Adipocyte (in vitro differentiated cells): Measurements from ENCODE around the gene IRF9.

Experiments used
- DNase-seq: peaks from one replicate; pipeline ENCODE4 v3.0.0-alpha.2; 2015; ENCODE audit warnings: low read depth
- H3K27me3 ChIP-seq: replicated peaks from 2 replicates; pipeline ENCODE4 v1.7.0; 2013; ENCODE audit warnings: mild to moderate bottlenecking, low read length, moderate library complexity; ENCODE audit not compliant: control insufficient read depth, insufficient read depth
- H3K36me3 ChIP-seq: 2 replicates; pipeline ENCODE4 v1.7.0; 2013; ENCODE audit warnings: low read length, mild to moderate bottlenecking, moderate library complexity; ENCODE audit not compliant: control insufficient read depth, insufficient read depth, severe bottlenecking
- H3K4me1 ChIP-seq: 2 replicates; pipeline ENCODE4 v1.7.0; 2013; ENCODE audit warnings: mild to moderate bottlenecking, low read length, moderate library complexity; ENCODE audit not compliant: control insufficient read depth, insufficient read depth
- H3K4me3 ChIP-seq: 2 replicates; pipeline ENCODE4 v1.7.0; 2013; ENCODE audit warnings: mild to moderate bottlenecking, low read length, moderate library complexity
- H3K9ac ChIP-seq: 2 replicates; pipeline ENCODE4 v1.7.0; 2013; ENCODE audit warnings: mild to moderate bottlenecking, low read length, moderate library complexity
- H3K9me3 ChIP-seq: 2 replicates; pipeline ENCODE4 v1.7.0; 2013; ENCODE audit warnings: mild to moderate bottlenecking, low read length, moderate library complexity; ENCODE audit not compliant: control insufficient read depth

IRF9 gene

GRCh38 chr14:24184104-24184970, 23.3 kb downstream of the IRF9 start:
- Histone ChIP-seq H3K27me3 (no peaks in the 10 kb centered on the region), H3K9ac (no peak overlapping the region), H3K9me3 (no peaks in the 10 kb centered on the region), H3K4me3 (no peak overlapping the region), H3K4me1 (peaks cover 32% of the 10 kb centered on the region), H3K36me3 (peaks cover 76% of the 10 kb centered on the region)
- DNase-seq: no peak

- H3K9me3 ChIP-seq: no peaks in the 10 kb centered on the region
- H3K9ac ChIP-seq: no peak overlapping the region
- no peak for DNase-seq
- H3K4me1 ChIP-seq: peaks cover 27% of the 10 kb centered on the region
- H3K4me3 ChIP-seq: no peak overlapping the region
- peaks cover 71% of the 10 kb centered on the region for H3K36me3 ChIP-seq
- no peaks in the 10 kb centered on the region for H3K27me3 ChIP-seq
Measured at GRCh38 chr14:24185026-24185425, 24.0 kb downstream of the IRF9 start.

DNA sequence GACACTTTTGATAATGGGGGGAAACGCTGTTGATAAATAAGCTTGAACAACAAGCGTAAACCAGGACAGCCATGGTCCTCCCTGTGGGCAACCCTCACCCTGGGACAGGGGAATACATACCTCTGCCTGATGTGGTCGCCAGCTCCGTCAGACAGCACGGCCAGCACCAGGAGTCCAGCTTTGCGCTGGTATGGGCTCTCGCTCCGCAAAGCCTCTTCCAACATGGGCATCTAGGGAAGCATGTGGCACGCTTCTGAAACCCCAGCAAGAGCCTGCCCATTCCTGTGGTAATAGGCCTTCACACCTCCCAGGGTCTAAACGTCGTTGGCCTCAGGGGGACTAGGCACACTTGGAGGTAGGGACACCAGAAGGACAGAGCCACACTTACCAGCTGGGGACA, 24.7 kb downstream of the IRF9 start:
- Histone ChIP-seq H3K9me3 (no peaks in the 10 kb centered on the region), H3K9ac (no peak overlapping the region), H3K4me1 (peaks cover 20% of the 10 kb centered on the region), H3K4me3 (no peak overlapping the region), H3K27me3 (no peaks in the 10 kb centered on the region), H3K36me3 (peaks cover 66% of the 10 kb centered on the region)
- no peak for DNase-seq

DNA sequence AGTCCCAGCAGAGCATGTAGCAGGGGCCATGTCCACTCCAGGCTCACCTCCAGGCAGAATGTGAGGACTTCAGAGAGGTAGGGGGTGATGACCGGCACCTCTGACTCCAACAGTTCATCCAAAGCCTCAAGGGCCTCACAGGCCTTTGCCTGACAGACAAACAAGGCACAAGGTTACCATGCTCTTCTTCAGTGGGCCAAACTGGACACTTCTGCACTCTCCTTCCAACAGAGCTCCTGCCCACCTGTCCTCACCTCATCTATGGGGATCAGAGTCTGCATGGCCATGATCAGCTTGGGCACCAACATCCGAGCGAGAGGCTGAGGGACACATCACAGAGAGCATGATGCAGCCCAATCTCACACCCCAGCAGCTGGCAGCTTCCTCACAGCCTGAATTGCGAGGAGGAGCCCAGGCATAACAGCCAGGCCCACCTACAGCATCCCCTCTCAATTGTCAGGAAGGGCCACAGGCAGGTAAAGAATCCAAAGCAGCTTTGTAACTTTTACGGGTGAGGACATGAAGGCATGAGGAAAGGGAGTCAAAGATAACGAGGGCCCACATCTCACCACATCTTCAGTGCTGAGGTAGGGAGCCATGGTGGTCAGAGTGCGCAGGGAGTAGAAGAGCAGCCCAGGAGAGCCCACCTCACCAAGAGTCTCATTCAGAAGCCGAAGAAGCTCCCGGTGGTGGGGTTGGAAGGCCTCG, 25.9 kb downstream of the IRF9 start:
- Histone ChIP-seq H3K27me3 (no peaks in the 10 kb centered on the region), H3K4me3 (peak overlapping the region; percentile 91), H3K9ac (peak overlapping the region; percentile 92), H3K4me1 (peaks cover 20% of the 10 kb centered on the region), H3K9me3 (no peaks in the 10 kb centered on the region), H3K36me3 (peaks cover 57% of the 10 kb centered on the region)
- DNase-seq: no peak

DNA sequence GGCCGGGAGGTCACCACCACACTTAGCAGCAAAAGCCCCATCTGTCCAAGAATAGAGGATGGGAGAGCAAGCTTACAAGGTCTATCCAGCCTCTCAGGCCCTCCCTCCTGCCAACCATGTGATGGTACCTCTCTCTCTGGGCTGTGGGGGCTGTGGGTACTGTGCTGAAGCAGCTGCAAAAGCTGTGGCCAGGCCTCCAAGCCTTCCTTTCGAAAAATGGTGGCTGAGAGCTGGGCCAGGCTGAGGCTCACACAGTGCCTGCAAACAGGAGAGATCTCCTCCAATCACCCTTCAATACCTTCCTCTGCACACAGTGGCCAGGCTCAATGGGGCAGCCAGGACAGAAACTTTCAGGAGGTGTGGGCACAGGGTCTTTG, 26.5 kb downstream of the IRF9 start:
- Histone ChIP-seq H3K4me3 (peak overlapping the region; percentile 91), H3K9me3 (no peaks in the 10 kb centered on the region), H3K4me1 (peaks cover 20% of the 10 kb centered on the region), H3K27me3 (no peaks in the 10 kb centered on the region), H3K9ac (peak overlapping the region; percentile 92), H3K36me3 (peaks cover 57% of the 10 kb centered on the region)
- no peak for DNase-seq

- peak within 1 kb of the TSS; percentile 91 for H3K4me3 ChIP-seq
- H3K36me3 ChIP-seq: peaks cover 53% of the 10 kb centered on the region
- peak; percentile 99 for DNase-seq
- no peaks in the 10 kb centered on the region for H3K27me3 ChIP-seq
- peak within 1 kb of the TSS; percentile 92 for H3K9ac ChIP-seq
- peaks cover 20% of the 10 kb centered on the region for H3K4me1 ChIP-seq
- no peaks in the 10 kb centered on the region for H3K9me3 ChIP-seq
Measured at GRCh38 chr14:24188251-24189058, 27.4 kb downstream of the IRF9 start, which contains the start of gene IPO4. Gene IPO4 (minus strand): TSS chr14:24188816. CDS start chr14:24188787, 29 bp downstream.

GRCh38 chr14:24189059-24189375, 28.0 kb downstream of the IRF9 start:
- Histone ChIP-seq H3K9ac (peak overlapping the region; percentile 92), H3K27me3 (no peaks in the 10 kb centered on the region), H3K4me3 (peak overlapping the region; percentile 91), H3K9me3 (no peaks in the 10 kb centered on the region), H3K36me3 (peaks cover 49% of the 10 kb centered on the region), H3K4me1 (peaks cover 22% of the 10 kb centered on the region)
- DNase-seq: no peak

GRCh38 chr14:24189460-24189859, 28.4 kb downstream of the IRF9 start:
- Histone ChIP-seq H3K27me3 (no peaks in the 10 kb centered on the region), H3K9me3 (no peaks in the 10 kb centered on the region), H3K4me1 (peaks cover 26% of the 10 kb centered on the region), H3K4me3 (no peak overlapping the region), H3K36me3 (peaks cover 44% of the 10 kb centered on the region), H3K9ac (peak overlapping the region; percentile 92)
- DNase-seq: no peak

DNA sequence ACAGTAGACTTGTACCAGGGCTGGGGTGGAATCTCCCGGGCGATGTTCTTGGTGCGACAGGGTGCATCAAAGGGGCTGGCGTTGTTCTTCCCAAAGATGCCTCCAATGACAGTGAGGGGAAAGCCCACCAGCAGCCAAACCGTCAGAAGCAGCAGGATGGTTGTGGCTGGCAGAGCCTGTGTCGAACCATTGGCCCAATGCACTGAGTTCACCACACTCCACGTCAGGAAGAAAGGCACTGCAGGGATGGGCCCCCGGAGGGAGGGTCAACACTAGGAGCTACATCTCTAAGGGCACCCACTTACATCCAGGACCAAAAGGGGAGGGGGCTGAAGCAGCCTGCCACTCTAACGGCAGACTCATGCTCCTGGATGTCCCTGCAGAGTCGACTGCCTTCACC, 29.4 kb downstream of the IRF9 start:
- peaks cover 35% of the 10 kb centered on the region for H3K36me3 ChIP-seq

DNA sequence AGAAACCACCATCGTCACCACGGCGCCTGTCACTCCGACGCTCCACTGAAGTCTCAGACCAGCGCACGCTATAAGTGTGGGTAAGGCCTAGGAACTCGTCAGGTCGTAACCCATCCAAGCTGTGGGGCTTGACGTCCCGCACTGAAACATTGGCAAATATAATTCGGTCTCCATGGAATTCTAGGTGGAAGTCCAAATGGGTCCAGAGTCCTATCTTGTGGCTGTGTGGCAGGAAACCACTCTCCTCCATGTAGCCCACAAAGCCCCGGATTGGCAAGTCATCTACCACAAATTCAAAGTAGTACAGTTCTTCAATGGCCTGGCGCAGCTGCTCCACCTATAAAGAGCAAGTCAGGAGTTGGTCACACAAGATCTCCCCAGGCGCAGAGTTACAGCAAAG, 31.9 kb downstream of the IRF9 start:
- Histone ChIP-seq H3K27me3 (no peaks in the 10 kb centered on the region), H3K4me3 (no peak overlapping the region), H3K4me1 (peaks cover 27% of the 10 kb centered on the region), H3K36me3 (peaks cover 14% of the 10 kb centered on the region), H3K9ac (no peak overlapping the region), H3K9me3 (no peaks in the 10 kb centered on the region)
- no peak for DNase-seq

More for the DNA sequence above, 29.4 kb downstream of the IRF9 start:
- H3K9ac ChIP-seq: no peak overlapping the region
- no peaks in the 10 kb centered on the region for H3K27me3 ChIP-seq
- no peak for DNase-seq
- no peak overlapping the region for H3K4me3 ChIP-seq
- peaks cover 31% of the 10 kb centered on the region for H3K4me1 ChIP-seq
- H3K9me3 ChIP-seq: no peaks in the 10 kb centered on the region
